ENCODE measurements around the gene SEL1L3.
"Not testable (repeated sequence)": the region's sequence is repeated elsewhere in the genome, so short reads cannot be mapped to it uniquely, and the experiment has no call there.

SEL1L3 gene

DNA sequence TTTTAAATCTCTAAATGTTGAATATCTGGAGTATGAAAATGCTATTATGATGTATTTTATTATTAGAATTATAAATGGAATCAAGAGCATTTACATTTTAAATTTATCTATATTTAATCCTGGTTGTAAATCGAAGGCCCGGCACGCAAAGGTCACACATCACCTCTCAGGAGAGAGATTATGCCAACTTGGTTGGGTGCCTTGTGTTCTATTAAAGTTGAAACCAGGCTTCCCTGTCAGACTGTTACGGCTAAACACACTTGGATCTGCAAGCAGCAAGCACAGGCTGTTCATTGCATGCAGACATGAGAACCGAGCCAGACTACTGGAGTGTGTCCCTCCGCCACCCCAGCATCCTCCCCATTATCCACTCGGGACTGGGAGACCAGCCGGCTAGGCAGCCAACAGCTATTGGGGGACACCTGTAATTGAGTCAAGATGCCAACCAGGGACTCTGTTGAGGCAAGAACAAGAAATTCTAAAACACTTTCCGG lies 16.4 kb upstream of the SEL1L3 start:
- no peak for DNase-seq

DNA sequence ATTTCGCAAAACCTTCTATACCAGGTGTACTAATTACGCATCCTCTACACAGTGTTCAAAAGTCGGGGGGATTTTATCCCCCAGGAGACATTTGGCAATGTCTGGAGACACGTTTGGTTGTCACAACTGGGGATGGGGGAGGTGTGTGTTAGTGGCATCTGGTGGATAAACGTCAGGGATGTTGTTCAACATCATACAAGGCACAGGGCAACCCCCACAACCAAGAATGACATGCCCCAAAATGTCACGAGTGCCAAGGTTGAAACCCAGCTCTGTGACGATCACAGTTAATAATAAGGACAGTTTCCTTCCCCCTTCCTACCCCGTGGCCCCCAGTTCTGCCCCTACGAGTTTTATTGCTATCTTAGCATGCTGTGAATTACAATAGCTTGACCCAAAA lies 15.9 kb upstream of the SEL1L3 start:
- DNase-seq, result no peak

DNA sequence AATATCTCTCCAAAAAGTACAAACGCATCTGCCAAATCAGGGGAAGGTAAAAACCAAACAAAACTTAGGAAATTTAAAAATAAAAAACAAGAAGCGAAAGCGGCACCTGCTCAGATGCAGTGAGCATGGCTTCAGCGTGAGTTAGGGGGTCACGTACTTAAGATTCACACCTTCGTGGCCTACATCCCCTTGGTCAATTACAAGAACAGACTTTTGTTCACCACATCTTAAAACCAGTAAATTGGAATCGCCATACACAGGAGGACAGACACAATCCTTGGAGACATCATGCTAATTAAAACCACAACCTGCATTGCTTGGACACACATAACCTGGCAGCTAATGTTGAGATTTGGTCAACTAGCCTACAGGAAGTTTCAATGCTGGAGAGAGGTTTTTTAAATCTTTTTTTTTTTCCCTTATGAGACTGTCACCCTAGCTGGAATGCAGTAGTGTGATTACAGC lies 12.5 kb upstream of the SEL1L3 start:
- DNase-seq, result no peak

DNA sequence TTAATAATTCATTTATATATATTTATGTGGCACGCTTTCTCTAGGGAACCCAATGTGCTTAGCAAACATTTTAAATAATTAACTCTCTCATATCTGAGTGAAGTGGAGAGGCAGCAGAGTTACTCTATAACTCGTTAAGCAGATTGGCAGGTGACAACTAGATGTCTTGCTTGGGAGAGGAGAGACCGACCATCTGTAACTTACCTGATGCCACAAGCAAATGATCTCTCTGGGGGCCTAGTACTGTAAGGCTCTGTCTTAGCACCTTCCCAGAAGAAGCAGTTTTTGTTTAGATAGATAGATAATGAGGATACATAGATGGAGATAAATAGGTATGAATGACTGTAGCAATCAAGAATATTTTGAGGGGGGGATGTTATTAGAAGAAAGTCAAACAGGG lies 11.9 kb upstream of the SEL1L3 start:
- no peak for DNase-seq

DNA sequence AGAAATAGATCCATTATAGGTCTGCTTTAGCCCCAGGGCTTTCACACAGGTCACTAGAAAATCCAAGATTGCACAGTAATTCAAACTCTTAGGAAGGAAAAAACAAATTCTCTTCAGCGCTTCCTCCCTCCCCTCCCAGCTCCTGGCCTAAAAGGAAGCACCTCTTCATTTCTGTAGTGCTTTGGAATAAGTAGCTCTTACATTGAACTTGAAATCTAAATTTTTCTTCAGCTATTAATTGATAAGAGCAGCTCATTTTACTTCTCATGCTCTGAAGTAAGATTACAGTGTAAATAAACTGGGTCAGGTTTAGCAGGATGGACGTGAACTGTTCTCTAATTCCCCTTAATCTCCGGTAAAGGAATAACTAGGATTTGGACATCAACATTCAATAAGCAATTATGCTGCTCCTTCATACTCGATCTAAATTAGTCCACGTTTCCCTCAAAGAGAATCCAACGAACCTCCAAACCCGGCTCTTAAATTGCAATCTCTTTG lies 10.9 kb upstream of the SEL1L3 start:
- DNase-seq, result no peak

DNA sequence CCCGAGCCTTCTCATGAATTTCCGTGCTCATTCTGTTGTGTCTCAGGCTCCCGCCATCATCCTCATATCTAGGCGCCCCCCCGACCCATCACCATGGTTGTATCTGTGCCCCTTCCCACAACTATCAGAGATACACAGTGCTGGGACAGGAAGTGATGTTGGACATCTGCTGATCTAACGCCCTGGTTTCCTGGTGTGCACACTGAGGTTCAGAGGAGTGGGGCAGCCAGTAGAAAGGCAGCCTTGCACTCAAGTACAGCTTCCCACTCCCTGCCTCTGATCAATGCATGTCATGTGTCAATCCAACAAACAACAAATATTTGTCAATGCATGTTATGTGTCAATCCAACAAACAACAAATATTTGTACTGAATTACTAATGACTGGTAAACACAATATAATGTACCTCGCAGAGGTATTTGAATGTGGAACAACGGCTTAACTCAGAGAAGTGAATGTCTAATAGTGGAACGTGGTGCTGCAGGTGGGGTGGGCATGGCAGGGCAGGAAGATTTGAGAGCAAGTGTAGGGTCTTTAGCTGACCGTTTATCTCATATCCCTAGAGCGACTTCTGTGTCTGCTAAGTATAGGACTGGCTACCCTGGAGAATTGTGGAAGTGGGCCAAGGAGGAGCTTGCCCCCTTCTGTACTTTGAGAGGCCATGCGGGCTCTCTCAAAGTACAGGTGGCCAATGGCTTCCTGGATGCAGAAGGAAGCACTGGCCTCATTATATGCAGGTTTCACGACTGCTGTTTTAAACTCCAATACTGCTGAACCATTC lies 10.3 kb upstream of the SEL1L3 start:
- no peak for DNase-seq

DNA sequence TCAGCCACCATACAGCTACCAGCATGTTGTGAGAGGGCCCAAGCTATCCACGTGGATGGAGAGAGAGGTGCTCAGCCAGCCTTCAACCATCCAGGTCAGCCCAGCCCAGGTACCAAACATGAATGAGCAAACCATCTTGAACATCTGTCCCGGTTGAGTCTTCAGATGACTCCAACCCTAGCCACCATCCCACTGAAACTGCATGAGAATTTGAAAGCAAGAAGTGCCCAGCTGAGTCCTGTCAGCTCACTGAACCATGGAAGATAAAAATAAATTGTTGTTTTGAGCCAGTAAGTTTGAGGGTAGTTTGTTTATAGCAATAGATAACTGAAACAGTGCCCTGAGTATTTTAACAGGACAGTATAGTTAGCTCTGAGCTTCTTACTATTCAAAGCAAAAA lies 7.3 kb upstream of the SEL1L3 start:
- no peak for DNase-seq

DNA sequence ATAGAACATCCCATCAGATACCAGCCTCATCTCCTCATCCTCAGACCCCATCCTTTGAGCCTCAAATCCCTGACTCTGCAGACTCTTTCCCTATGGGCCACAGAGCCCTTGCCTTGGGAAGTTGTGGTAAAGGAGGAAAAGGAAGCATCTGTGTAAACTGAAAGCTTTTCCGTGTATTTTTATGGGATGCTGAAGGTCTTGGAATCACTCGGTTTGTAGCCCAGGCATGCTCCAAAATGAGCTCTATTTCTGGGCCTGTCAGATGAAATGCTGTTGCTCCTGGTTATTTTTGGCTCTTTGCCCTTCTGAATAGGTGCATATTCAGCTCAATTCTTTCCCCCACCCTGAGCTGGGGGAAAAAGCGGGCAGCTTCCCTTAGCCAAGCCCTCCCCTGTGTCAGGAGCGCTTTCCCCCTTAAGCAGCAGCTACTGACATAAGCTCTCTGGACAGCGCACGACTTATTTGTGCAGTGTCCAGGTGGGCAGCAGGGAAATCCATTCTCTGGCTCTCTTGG lies 5.0 kb upstream of the SEL1L3 start:
- DNase-seq, result no peak

DNA sequence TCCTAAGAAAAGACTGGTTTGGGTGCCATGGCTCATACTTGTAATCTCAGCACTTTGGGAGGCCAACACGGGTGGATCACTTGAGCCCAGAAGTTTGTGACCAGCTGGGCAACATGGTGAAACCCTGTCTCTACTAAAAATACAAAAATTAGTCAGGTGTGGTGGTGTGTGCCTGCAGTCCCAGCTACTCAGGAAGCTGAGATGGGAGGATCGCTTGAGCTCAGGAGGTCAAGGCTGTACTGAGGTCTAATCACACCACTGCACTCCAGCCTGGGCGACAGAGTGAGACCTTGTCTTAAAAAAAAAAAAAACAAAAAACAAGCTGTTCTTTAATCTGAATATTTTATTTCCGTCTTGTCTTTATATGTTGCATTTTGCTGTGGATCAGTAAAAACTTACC lies 3.6 kb upstream of the SEL1L3 start:
- not testable (repeated sequence) for DNase-seq

DNA sequence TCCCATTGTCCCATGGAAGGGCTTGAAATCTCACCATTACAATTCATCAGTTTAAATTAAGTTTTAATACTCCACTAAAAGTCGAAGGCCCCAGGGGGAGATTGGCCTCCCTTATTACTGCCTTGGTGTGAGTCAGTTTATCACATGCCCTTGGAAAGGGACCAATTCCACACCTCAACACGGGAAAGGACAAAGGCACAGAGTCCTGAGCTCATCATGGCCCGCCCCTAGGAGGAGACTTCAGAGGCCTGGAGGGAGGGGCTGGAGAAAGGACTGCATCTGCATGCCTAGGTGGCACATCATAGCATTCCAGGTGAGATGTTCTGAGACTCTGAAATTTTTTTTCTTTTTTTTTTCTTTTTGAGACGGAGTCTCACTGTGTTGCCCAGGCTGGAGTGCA lies 2.8 kb upstream of the SEL1L3 start:
- no peak for DNase-seq

DNA sequence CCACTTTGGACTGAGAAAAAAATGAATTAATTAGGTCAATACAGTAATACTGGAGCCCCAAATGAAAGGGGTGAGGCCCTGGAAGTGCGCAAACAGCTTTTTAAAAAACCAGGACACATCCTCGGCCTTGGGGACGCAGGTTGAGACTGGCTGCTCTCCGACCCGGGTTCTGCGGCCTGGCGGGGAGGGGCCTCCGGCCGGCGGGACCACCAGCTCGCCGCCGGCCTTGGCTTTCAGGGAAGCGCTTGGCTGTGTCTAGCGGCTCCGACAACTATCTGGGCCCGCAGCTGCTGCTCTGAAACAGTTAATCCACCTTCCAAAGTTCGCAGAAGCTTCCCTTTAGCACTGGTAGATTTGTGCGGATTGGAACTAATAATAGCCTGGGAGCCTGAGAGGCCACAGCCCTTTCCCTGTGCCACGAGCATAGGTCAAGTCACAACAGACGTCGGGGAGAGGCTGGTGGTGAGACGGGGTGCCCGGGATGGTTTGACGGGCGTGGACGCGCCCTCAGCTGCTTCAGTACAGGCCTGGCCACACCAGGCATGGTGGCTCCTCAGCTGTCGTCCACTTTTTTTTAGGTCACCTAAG lies 1.1 kb upstream of the SEL1L3 start:
- DNase-seq, result no peak

DNA sequence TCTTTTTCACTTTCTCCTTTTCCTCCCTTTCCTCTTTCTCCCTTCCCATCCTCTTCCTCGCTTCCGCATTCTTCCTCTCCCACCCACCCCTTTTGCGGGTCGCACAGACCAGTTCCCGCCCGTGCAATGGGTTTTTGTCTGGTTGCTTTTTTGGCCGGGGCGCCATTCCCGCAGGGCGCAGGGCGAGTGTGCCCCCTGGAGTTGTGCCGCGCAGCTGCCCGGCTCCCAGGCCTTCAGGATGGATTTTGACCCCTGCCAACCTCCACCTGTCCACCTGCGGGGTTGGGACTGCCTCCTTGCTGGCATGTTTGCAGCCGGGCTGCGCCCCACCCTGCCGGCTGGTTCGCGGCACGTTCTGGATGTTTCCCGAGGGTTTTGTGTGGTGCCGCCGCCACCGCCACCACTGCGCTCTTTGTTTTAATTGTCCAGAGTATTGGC lies 578 bp upstream of the SEL1L3 start:
- DNase-seq, result peak in 1 of 2 experiments; percentile 9

DNA sequence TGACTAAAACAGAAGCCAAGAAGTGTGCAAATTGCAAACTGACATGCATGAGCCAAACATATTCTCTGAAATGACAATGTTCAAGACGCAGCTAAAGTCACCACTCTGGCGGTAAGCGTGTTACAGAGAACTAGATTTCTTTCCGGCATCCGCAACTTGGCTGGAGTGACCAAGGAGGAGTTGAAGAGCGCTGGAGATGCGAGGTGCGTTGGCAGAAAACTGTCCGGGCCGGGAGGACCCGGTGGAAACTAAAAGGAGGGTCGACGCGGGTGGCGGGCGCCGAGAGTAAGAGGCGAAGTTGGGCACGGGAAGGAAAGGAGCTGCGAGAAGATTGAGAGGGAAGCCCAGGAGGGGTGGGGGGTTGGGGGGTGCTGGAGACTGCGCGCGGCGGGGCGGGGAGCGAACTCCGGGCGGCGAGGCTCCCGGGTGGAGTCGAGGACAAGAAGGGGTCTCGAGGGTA lies 807 bp downstream of the SEL1L3 start:
- no peak for DNase-seq

DNA sequence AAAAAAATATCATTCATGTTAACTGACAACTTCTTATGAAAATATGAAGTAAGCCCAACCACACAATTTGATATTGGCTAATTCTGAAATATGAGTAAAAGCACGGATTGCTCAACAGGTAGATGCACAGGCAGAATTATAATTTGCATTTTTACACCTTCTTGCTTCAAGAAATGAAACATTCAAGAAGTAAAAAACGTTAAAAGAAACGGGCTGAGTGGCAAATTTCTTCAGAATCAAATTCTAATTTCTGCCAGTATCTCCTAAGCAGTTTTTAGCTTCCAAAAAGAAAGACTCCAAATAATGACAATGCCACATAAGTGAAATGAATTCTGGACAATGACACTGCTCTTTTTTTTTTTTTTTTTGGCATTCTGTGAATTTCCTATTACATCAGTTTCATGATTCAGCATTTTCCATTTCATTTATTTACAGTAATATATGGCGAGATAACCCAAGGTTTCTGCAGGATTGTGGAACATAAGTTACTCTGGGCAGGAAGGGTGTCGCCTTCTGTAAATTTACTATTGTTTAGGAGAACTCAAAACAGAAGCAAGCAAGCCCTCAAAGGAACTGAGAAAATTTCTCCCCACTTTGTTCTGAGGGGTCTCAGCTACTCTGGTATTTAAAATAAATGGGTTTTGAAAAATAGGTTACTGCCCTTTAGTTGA lies 1.4 kb downstream of the SEL1L3 start:
- no peak for DNase-seq

DNA sequence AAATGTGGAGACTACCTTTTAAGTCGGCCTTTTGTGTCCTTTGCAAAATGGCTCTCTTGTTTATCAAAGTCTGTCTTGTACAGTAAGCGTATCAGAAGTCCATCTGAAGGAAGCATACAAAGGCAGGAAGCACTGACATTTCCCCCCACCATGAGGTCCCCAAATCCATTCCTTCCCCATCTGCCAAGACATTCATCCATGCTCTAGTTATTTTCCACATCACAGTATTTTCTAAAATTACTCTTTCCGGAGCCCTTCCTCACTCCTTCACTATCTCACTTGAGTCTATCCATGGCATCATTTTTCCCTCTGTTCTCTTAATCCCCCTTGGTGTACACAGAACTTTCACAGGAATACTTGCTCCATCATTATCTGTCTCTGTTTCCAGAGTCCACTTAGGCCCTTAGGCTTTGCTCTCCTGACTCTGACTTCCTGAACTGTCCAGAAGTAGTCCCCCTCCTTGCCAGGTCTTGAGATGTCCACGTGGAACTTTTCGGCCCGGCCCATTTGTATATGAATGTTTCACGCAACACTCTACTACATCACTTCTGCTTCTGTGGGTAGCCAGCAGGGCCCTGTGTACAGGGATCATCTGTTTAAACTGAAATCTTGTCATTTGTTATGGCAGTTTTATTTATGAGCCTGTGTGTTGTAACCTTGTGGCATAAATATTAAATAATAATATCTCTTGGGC lies 2.1 kb downstream of the SEL1L3 start:
- no peak for DNase-seq

DNA sequence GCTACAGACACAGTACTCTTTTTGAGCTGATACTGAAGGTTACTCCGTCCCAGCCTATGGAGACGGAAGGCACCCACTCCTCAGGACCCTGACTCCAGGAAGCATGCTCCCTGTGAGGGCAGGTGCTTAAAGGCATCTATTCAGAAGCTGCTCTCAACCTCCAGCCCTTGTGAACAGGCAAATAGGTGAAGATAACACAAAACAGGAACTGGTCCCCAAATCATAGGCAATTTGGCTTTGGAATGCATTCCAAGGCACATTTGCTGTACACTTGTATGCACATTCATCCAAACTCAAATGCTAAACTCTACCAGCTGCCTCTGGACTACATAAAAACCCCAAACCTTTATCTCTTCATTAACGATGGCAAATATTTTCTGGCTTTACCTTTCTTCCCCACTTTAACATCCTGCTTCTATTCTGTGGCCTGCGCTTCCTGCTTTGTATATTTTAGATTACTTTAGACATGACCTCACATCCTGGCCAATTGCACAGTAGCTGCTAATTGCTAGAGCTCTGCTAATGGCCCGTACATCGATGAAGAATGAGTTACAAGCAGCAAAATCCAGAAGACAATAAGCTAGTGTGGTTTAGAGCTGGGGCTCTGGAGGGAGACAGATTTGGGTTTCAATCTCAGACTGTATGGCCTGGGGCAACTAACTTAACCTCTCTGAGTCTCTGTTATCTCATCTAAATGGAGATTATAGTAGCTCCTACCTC lies 3.2 kb downstream of the SEL1L3 start:
- no peak for DNase-seq

DNA sequence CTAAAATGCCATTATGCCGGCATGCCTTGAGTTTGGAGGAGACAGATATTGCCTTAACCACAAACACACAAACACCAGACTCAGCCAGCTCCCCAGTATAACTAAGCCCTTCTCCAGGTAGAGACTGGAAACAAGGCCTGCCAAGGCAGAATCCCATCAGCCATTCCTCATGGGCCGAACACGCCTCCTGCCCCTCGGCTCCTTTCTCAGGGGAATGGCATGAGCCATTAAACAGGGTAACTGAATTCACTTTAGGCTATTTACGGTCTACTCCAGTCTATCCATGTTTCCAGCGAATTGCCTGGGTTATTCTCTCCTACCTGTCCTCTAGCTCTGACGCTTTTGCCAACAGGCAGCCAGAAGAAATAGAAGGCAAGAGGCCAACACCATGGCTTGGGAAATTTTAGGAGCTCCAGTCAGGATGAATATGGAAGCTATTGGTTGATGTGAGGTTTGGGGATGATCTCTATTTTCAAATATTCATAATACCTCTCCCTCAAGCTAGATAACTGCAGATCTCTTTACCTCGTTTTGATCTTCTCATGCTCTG lies 4.9 kb downstream of the SEL1L3 start:
- no peak for DNase-seq

DNA sequence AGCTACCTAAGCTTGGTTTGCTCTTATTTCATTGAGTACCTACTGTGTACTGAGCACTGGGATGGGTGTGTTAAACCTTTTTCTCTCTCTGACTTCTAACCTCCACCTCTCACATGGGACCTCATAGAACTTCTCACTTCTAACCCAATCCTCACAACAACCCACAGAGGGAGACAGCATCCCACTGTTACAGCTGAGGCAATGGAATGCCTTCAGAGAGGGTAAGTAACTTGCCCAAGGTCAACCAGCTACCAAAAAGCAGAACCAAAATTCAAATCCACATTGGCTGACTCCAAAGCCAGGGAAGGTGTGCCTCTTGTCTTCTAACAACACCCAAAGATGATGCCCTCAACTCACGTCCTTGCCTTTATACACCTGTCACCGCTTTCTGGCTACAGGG lies 5.4 kb downstream of the SEL1L3 start:
- no peak for DNase-seq

DNA sequence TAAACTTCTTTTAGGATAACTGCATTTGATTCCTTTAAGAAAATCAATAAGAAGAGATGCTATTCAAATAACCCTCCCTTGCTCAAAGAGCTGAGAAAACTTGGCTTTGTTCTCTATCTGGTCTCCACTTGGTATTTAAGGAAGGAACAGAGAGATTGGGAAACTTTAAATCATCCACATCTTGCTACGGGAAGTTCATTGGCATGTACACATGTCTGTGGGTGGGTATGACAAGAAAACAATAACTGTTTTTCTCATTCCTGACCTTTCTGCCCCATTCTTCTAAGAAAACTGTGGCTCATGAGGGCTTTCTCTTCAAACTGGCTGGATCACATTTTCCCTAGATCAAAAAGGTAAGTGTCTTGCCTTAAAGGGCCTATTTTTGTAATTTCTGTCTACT lies 6.0 kb downstream of the SEL1L3 start:
- no peak for DNase-seq

DNA sequence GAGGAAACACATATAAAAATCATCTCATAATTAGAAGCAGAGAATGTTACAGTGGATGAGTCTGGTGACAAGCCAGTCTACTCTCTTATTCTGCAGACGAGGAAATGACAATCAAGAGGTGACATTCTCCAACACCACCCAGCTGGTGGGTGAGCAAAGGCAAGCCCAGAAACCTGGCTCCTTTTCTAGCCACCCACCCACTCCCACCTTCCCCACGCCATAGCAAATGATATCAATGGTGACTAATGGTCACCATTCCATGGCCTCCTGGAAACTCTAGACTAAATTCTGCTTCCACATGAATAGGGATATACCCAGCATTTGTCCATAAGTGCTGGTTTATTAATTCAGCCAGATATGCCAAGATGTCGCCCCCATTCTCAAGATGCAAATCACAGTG lies 10.7 kb downstream of the SEL1L3 start:
- DNase-seq, result no peak

DNA sequence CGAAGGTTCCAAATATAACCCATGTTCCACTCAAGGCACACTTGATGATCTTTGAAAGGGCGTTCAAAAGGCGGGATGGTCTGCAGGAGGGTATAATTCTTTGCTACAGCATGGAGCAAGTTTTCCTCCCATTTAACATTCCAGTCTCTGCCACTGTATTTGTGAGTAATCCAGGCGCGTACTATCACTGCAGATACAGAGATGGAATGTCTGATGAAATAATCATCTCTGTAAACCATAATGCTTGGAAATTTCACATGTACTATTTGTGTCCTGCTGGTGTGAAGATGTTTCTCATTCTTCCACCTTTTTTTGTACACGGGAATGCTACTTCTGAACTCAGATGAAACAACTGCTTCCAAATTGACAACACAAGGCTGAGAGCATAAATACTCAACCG lies 15.5 kb downstream of the SEL1L3 start:
- DNase-seq, result no peak

Data from NCI-H1930 (cell line).